H9 (cell line): Measurements from ENCODE around the gene E4F1. TPM values are rescaled to one million over a fixed set of nuclear protein-coding genes. Genes with fewer than 3 reads are reported as not detected.

Experiments used
- DNase-seq: peaks from one replicate; pipeline ENCODE4 v3.0.0-alpha.2; 2017
- H2AFZ ChIP-seq: one replicate; pipeline ENCODE4 v1.6.1; 2013; ENCODE audit warnings: mild to moderate bottlenecking, low read length, control low read depth, moderate library complexity
- H2AK5ac ChIP-seq: 2 replicates; pipeline ENCODE4 v1.6.1; 2013; ENCODE audit warnings: low read length, control low read depth, mixed read lengths; ENCODE audit not compliant: insufficient read length
- H2BK120ac ChIP-seq: one replicate; pipeline ENCODE4 v1.6.1; 2013; ENCODE audit warnings: low read depth, mild to moderate bottlenecking, low read length, control low read depth, inconsistent platforms; ENCODE audit not compliant: poor library complexity, severe bottlenecking
- H2BK12ac ChIP-seq: 2 replicates; pipeline ENCODE4 v1.6.1; 2013; ENCODE audit warnings: low read length, control low read depth, mixed read lengths, low read depth; ENCODE audit not compliant: insufficient read length
- H2BK15ac ChIP-seq: 2 replicates; pipeline ENCODE4 v1.6.1; 2013; ENCODE audit warnings: low read depth, low read length, control low read depth
- H2BK20ac ChIP-seq: one replicate; pipeline ENCODE4 v1.6.1; 2013; ENCODE audit warnings: low read depth, mild to moderate bottlenecking, low read length, control low read depth, inconsistent platforms; ENCODE audit not compliant: poor library complexity, severe bottlenecking
- H2BK5ac ChIP-seq: 2 replicates; pipeline ENCODE4 v1.6.1; 2013; ENCODE audit warnings: low read length, control low read depth, mixed read lengths; ENCODE audit not compliant: insufficient read length
- H3K14ac ChIP-seq: 2 replicates; pipeline ENCODE4 v1.6.1; 2013; ENCODE audit warnings: low read length, control low read depth; ENCODE audit not compliant: insufficient read depth
- H3K18ac ChIP-seq: 2 replicates; pipeline ENCODE4 v1.6.1; 2013; ENCODE audit warnings: low read depth, mild to moderate bottlenecking, mixed read lengths, low read length, control low read depth; ENCODE audit not compliant: insufficient read length
- H3K23ac ChIP-seq: 2 replicates; pipeline ENCODE4 v1.6.1; 2013; ENCODE audit warnings: low read length, control low read depth, mixed read lengths, low read depth; ENCODE audit not compliant: insufficient read length
- H3K23me2 ChIP-seq: 2 replicates; pipeline ENCODE4 v1.6.1; 2013; ENCODE audit warnings: low read depth, mild to moderate bottlenecking, mixed read lengths, low read length, control low read depth; ENCODE audit not compliant: insufficient read length, poor library complexity, severe bottlenecking
- H3K27ac ChIP-seq: 2 replicates; pipeline ENCODE4 v1.5.1; 2013; ENCODE audit warnings: low read length, control low read depth, mixed read lengths, low read depth; ENCODE audit not compliant: insufficient read length
- H3K27me3 ChIP-seq: 2 replicates; pipeline ENCODE4 v1.6.1; 2013; ENCODE audit warnings: low read length, control low read depth, inconsistent platforms; ENCODE audit not compliant: insufficient read depth
- H3K4ac ChIP-seq: 2 replicates; pipeline ENCODE4 v1.6.1; 2013; ENCODE audit warnings: low read depth, mild to moderate bottlenecking, control low read depth, inconsistent platforms, low read length, moderate library complexity
- H3K4me1 ChIP-seq: 2 replicates; pipeline ENCODE4 v1.6.1; 2013; ENCODE audit warnings: low read length, control low read depth, inconsistent platforms; ENCODE audit not compliant: insufficient read depth
- H3K4me2 ChIP-seq: 2 replicates; pipeline ENCODE4 v1.6.1; 2013; ENCODE audit warnings: low read length, control low read depth, mixed read lengths; ENCODE audit not compliant: insufficient read length, insufficient read depth
- H3K56ac ChIP-seq: 2 replicates; pipeline ENCODE4 v1.6.1; 2013; ENCODE audit warnings: low read depth, mild to moderate bottlenecking, mixed read lengths, low read length, control low read depth; ENCODE audit not compliant: insufficient read length
- H3K79me1 ChIP-seq: 2 replicates; pipeline ENCODE4 v1.6.1; 2013; ENCODE audit warnings: low read depth, mild to moderate bottlenecking, moderate library complexity, low read length, control low read depth, inconsistent platforms; ENCODE audit not compliant: insufficient read depth, poor library complexity, severe bottlenecking
- H3K79me2 ChIP-seq: 2 replicates; pipeline ENCODE4 v1.6.1; 2013; ENCODE audit warnings: low read length, control low read depth, inconsistent platforms; ENCODE audit not compliant: insufficient read depth
- H3K9ac ChIP-seq: 2 replicates; pipeline ENCODE4 v1.6.1; 2013; ENCODE audit warnings: low read length, control low read depth, mixed read lengths; ENCODE audit not compliant: insufficient read length; ENCODE audit errors: extremely low read depth
- H3K9me3 ChIP-seq: one replicate; pipeline ENCODE4 v1.6.1; 2013; ENCODE audit warnings: low read depth, low read length, inconsistent platforms; ENCODE audit not compliant: control insufficient read depth
- H3T11ph ChIP-seq: one replicate; pipeline ENCODE4 v1.6.1; 2013; ENCODE audit warnings: mild to moderate bottlenecking, low read length, control low read depth, inconsistent platforms
- H4K20me1 ChIP-seq: one replicate; pipeline ENCODE4 v1.6.1; 2013; ENCODE audit not compliant: control insufficient read depth, insufficient read length, insufficient read depth
- H4K5ac ChIP-seq: 2 replicates; pipeline ENCODE4 v1.6.1; 2013; ENCODE audit warnings: low read depth, mild to moderate bottlenecking, mixed read lengths, low read length, control low read depth; ENCODE audit not compliant: insufficient read length
- H4K8ac ChIP-seq: replicated peaks from 2 replicates; pipeline ENCODE4 v1.6.1; 2013; ENCODE audit warnings: low read length, control low read depth, mixed read lengths, low read depth; ENCODE audit not compliant: insufficient read length
- H4K91ac ChIP-seq: 2 replicates; pipeline ENCODE4 v1.6.1; 2013; ENCODE audit warnings: low read depth, mild to moderate bottlenecking, moderate library complexity, mixed read lengths, low read length, control low read depth; ENCODE audit not compliant: insufficient read length
- H3K27ac Mint-ChIP-seq, 3 experiments: 2 replicates in 2 of 3; 3 replicates in 1 of 3; pipeline ENCODE4 v1.8.0; 2020 to 2021; ENCODE audit warnings: mixed read lengths in 3 of 3, mild to moderate bottlenecking in 1 of 3, moderate library complexity in 1 of 3
- H3K27me3 Mint-ChIP-seq: 2 replicates; pipeline ENCODE4 v1.8.0; 2021; ENCODE audit warnings: low read depth, mild to moderate bottlenecking, moderate library complexity, mixed read lengths
- H3K36me3 Mint-ChIP-seq, 3 experiments: 2 replicates in 2 of 3; 3 replicates in 1 of 3; pipeline ENCODE4 v1.8.0; 2020 to 2021; ENCODE audit warnings: low read depth in 3 of 3, mixed read lengths in 3 of 3; ENCODE audit not compliant: insufficient read depth in 1 of 3
- H3K4me1 Mint-ChIP-seq, 2 experiments: 2 replicates each; pipeline ENCODE4 v1.8.0; 2020; ENCODE audit warnings: mixed read lengths in 2 of 2
- H3K4me3 Mint-ChIP-seq, 2 experiments: 2 replicates in 1 of 2; 3 replicates in 1 of 2; pipeline ENCODE4 v1.8.0; 2020 to 2021; ENCODE audit warnings: mild to moderate bottlenecking in 2 of 2, mixed read lengths in 2 of 2, moderate library complexity in 1 of 2
- H3K9me3 Mint-ChIP-seq, 2 experiments: 2 replicates in 1 of 2; 3 replicates in 1 of 2; pipeline ENCODE4 v1.8.0; 2020; ENCODE audit warnings: mild to moderate bottlenecking in 2 of 2, mixed read lengths in 2 of 2, moderate library complexity in 1 of 2
- WGBS: extraction: QIAGEN DNeasy Blood & Tissue Kit; methylation state at CpG from one replicate; pipeline ENCODE4 v1.1.7; 2013; ENCODE audit warnings: missing lambda C conversion rate, low lambda C conversion rate, mixed read lengths; ENCODE audit not compliant: insufficient read length; ENCODE audit errors: extremely low coverage; 5-methylcytosine and 5-hydroxymethylcytosine counted together
- total RNA-seq: library from RNA; stranded (reverse); gene quantifications from 2 replicates; pipeline ENCODE4 v1.2.1, GENCODE V29; 2021
- TF ChIP-seq, protein P1 (sequence below): fragments of 200-600 bp; sonication (generic); conservative IDR thresholded peaks from 3 replicates; pipeline ENCODE4 v1.8.0; 2021; ENCODE audit warnings: antibody characterized with exemption, mild to moderate bottlenecking

E4F1 gene
- total RNA-seq, 1 experiment from 2014 or later: 35.9 TPM

- Histone ChIP-seq H2BK5ac (no peak overlapping the region), H3K23me2 (peaks cover 13% of the 10 kb centered on the region), H3K27ac (no peak overlapping the region), H4K20me1 (no peaks in the 10 kb centered on the region), H3K14ac (no peak overlapping the region), H3K9ac (no peak overlapping the region), H3K79me2 (no peaks in the 10 kb centered on the region), H2BK15ac (no peak overlapping the region), H2AFZ (no peak overlapping the region), H2BK120ac (no peak overlapping the region), H3K4me1 (no peaks in the 10 kb centered on the region), H2BK20ac (no peak overlapping the region), H3K9me3 (no peaks in the 10 kb centered on the region), H3K27me3 (peaks cover 2% of the 10 kb centered on the region; the same call in 1 of the 2 replicates), H4K91ac (no peak overlapping the region), H2AK5ac (no peak overlapping the region), H3T11ph (no peak overlapping the region), H3K4me2 (peak overlapping the region; percentile 67), H2BK12ac (no peak overlapping the region), H4K5ac (no peak overlapping the region), H3K4ac (no peak overlapping the region), H3K79me1 (no peaks in the 10 kb centered on the region), H3K18ac (no peak overlapping the region), H4K8ac (no peak overlapping the region), H3K23ac (no peak overlapping the region), H3K56ac (no peak overlapping the region)
- Mint-ChIP-seq H3K4me1 (peaks cover 0 to 3% of the 10 kb centered on the region in 2 experiments; a peak in 1 of 4 replicates), H3K36me3 (peaks cover 2 to 24% (median 8%) of the 10 kb centered on the region in 3 experiments; a peak in 6 of 7 replicates), H3K4me3 (peak overlapping the region in 1 of 2 experiments; percentile 58; a peak in 1 of 5 replicates), H3K27ac (no peak overlapping the region), H3K9me3 (no peaks in the 10 kb centered on the region), H3K27me3 (peaks cover 16% of the 10 kb centered on the region)
- no CpG with 5 or more reads among the region's 19 CpGs for WGBS
- DNase-seq: no peak
- TF ChIP-seq, protein P1, sequence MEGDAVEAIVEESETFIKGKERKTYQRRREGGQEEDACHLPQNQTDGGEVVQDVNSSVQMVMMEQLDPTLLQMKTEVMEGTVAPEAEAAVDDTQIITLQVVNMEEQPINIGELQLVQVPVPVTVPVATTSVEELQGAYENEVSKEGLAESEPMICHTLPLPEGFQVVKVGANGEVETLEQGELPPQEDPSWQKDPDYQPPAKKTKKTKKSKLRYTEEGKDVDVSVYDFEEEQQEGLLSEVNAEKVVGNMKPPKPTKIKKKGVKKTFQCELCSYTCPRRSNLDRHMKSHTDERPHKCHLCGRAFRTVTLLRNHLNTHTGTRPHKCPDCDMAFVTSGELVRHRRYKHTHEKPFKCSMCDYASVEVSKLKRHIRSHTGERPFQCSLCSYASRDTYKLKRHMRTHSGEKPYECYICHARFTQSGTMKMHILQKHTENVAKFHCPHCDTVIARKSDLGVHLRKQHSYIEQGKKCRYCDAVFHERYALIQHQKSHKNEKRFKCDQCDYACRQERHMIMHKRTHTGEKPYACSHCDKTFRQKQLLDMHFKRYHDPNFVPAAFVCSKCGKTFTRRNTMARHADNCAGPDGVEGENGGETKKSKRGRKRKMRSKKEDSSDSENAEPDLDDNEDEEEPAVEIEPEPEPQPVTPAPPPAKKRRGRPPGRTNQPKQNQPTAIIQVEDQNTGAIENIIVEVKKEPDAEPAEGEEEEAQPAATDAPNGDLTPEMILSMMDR: no peak
Measured at GRCh38 chr16:2235695-2236336, 12.4 kb downstream of the E4F1 start.
